KG1 (cell line): ENCODE results near the gene ETV6.
"Not testable (repeated sequence)": the region's sequence is repeated elsewhere in the genome, so short reads cannot be mapped to it uniquely, and the experiment has no call there.

Experiments used
- DNase-seq: peaks from one replicate; lab custom pipeline; 2025; lab: John Stamatoyannopoulos, UW

Gene ETV6

GRCh38 chr12:11649413-11650285 lies at the start of gene ETV6:
TSS of gene ETV6 (plus strand) at chr12:11649674. CDS start at chr12:11650128, 454 bp downstream.
- peak; percentile 17 for DNase-seq

GRCh38 chr12:11600199-11600598 lies 49.3 kb upstream of the ETV6 start:
- no peak for DNase-seq

GRCh38 chr12:11601647-11602046 lies 47.8 kb upstream of the ETV6 start:
- no peak for DNase-seq

- DNase-seq: no peak
These were observed 42.0 kb upstream of the ETV6 start for GRCh38 chr12:11607313-11608081.

- DNase-seq: no peak
These were observed 40.4 kb upstream of the ETV6 start for GRCh38 chr12:11609045-11609444.

GRCh38 chr12:11615481-11615880 lies 34.0 kb upstream of the ETV6 start:
- no peak for DNase-seq

GRCh38 chr12:11618046-11618445 lies 31.4 kb upstream of the ETV6 start:
- DNase-seq: no peak

GRCh38 chr12:11621797-11622423 lies 27.6 kb upstream of the ETV6 start:
- DNase-seq: no peak

- DNase-seq: no peak
These were observed 26.6 kb upstream of the ETV6 start for GRCh38 chr12:11622876-11623281.

GRCh38 chr12:11623382-11623781 lies 26.1 kb upstream of the ETV6 start:
- DNase-seq: no peak

GRCh38 chr12:11624116-11624515 lies 25.4 kb upstream of the ETV6 start:
- no peak for DNase-seq

GRCh38 chr12:11627709-11628108 lies 21.8 kb upstream of the ETV6 start:
- DNase-seq: not testable (repeated sequence)

GRCh38 chr12:11628353-11628752 lies 21.1 kb upstream of the ETV6 start:
- no peak for DNase-seq

GRCh38 chr12:11630046-11630706 lies 19.3 kb upstream of the ETV6 start:
- DNase-seq: no peak

GRCh38 chr12:11631288-11631687 lies 18.2 kb upstream of the ETV6 start:
- no peak for DNase-seq

GRCh38 chr12:11631881-11632280 lies 17.6 kb upstream of the ETV6 start:
- DNase-seq: not testable (repeated sequence)

GRCh38 chr12:11633968-11634367 lies 15.5 kb upstream of the ETV6 start:
- DNase-seq: no peak

GRCh38 chr12:11635341-11635740 lies 14.1 kb upstream of the ETV6 start:
- no peak for DNase-seq

GRCh38 chr12:11638315-11638916 lies 11.1 kb upstream of the ETV6 start:
- DNase-seq: no peak

GRCh38 chr12:11639454-11639853 lies 10.0 kb upstream of the ETV6 start:
- no peak for DNase-seq

GRCh38 chr12:11641522-11641921 lies 8.0 kb upstream of the ETV6 start:
- no peak for DNase-seq

GRCh38 chr12:11642785-11643184 lies 6.7 kb upstream of the ETV6 start:
- DNase-seq: no peak
